GM21786 (cell line): Measurements from ENCODE around the gene PUM1.

Experiments used
- ATAC-seq: cut with Tn5 transposase; IDR thresholded peaks from one replicate; pipeline ENCODE4 v1.9.1; 2021; ENCODE audit not compliant: unreplicated experiment

Gene PUM1

DNA sequence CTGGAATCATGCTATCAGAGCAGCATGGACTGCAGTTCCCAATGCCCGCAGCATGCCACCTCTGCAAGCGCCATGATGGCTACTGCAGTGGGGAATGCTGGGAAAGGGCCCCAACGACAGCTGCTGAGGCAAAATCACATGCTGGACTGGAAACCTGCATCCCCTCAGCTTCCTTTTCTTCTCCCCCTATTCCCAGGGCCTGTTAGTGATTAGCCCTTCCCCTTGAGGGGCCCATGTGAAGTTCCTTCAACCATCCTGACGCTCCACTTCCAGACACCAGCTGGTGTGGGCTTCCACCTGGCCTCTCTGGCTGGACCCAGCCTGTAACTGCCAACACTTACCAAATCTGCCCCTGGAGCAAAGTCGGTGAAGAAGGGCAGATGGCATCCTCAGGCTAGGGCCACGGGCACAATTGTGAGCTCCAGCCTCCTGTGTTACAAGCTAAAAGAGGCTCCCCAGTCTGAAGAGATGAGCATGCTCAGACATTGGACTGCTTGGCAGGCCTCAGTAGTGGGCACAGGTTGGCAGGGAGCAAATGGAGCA is 134.8 kb downstream of the PUM1 start:
- ATAC-seq: no peak

DNA sequence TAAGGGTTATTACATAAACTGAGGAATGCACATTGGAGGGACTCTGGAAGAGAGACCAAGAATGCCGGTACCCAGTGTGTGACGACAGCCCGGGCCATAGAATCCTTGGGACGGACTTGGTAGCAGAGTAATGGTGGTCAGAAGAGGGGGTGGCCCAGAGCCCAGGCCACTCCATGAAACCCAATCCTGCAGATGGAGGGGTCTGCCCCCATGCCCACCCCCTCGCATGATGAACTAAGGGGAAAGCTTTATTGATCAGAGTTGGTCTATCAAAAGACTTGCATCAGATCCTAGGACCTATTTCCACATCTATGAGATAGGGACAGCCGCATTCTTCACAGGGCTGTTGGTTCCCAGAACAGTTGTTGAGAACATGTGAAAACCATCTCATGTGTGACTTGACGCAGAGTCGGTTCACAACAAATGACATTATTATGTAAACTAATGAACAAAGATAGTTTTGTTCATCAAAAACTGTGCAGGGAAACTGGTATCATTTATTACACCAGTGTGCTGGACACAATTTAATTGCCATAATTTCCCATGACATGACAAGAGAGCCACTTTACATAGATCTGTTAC is 135.5 kb downstream of the PUM1 start:
- no peak for ATAC-seq

GRCh38 chr1:30929135-30929889 is 136.2 kb downstream of the PUM1 start:
- no peak for ATAC-seq

DNA sequence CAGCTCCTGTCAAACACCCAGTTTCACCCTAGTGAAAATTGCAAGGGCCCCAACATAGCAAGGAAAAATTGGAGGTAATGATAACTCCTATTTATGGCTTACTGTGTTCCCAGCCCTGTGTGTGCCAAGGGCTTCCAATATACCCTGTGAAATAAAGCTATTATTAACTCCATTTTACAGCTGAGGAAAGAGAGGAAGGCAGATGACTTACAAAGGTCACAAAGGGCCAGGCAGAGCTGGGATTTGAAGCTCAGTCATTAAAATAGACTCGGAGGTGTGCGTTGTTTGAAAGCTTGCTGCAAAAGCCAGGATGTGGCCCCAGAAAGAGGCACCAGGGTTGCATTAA is 136.8 kb downstream of the PUM1 start:
- ATAC-seq: no peak

GRCh38 chr1:30928171-30928570 is 137.3 kb downstream of the PUM1 start:
- no peak for ATAC-seq

DNA sequence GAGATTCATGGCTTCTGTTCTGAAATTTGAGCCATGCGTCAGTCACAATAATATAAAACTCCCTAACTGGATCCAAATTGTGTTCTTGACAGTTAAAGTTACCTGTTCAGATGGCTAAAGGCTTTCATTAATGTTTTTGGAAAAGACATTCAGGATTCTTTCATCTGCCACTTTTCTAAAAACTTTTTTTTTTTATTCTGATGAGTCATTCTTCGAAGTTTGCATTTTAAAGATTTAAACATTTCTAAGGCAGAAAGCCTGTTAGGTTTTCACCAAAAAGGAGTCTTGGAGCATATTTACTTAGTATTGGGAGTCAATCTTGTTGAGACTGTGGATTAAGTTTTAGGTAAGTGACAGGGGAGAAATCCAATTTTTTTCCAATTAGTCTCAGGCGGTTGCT is 138.1 kb downstream of the PUM1 start:
- ATAC-seq: no peak

DNA sequence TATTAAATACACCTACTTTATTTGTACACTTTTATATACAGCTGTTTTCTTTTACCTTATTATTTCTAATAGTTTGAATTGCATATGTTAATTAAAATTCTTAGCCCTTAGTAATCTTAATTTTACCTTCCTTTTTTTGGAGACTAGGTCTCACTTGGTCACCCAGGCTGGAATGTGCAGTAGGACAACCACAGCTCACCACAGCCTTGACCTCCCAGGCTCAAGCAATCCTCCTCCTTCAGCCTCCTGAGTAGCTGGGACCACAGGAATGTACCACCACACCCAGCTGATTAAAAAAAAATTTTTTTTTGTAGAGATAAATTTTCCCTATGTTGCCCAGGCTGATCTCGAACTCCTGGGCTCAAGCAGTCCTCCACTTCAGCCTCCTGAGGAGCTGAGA is 141.9 kb downstream of the PUM1 start:
- ATAC-seq: no peak

- no peak for ATAC-seq
Measured at GRCh38 chr1:30920827-30921226, 144.7 kb downstream of the PUM1 start.

DNA sequence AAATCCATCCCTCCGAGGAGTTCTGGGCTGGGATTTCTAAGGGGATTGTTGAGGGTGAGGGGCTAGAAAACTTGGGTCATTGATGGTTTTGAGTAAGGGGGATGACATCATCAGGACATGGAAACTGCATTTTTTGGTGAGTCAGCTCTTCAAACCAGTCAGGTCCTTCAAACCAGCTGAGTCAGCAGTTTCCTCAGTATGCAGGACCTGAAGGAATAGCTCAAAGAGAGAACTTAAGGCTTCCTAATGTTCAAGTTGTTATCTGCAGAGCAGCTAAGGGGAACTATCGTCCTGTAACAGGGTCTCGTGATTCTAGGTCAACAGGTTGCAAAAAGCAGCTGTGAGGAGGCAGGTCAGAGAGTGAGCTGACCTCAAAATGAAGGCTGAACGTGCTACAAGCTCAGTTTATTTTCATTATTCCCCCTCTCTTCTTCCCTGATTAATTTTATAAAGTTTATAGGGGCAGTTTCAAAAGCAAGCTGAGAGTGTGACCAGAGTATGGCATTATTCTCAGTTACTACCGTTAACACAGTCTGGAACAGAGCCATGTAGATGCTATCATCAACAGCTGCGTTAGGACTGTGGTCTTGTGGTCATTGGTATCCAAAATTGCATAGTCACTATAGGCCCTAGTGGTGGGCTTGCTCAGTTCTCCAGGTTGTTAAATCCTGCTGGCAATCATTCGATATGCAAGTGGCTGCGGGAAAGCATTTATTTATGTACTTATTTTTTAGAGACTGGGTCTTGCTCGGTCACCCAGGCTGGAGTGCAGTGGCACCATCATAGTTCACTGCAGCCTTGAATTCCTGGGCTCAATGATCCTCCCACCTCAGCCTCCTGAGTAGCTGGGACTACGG is 146.3 kb downstream of the PUM1 start:
- no peak for ATAC-seq

DNA sequence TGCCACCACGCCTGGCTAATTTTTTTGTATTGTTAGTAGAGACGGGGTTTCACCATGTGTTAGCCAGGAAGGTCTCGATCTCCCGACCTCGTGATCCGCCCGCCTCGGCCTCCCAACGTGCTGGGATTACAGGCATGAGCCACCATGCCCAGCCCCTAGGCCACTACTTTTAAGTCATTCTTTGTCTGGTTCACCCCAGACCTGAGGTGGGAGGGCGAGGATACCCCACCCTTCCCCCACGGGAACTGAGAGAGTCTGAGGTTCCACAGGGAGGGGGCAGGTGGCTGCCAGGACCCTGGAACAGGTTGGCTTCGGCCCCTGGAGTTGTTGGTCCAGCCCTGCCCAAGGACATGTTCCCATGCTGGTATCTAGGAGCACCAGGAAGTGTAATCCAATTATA is 149.2 kb downstream of the PUM1 start:
- ATAC-seq: no peak

- no peak for ATAC-seq
Measured at GRCh38 chr1:30915491-30916230, 149.9 kb downstream of the PUM1 start.

GRCh38 chr1:30914931-30915330 is 150.6 kb downstream of the PUM1 start:
- ATAC-seq: no peak

DNA sequence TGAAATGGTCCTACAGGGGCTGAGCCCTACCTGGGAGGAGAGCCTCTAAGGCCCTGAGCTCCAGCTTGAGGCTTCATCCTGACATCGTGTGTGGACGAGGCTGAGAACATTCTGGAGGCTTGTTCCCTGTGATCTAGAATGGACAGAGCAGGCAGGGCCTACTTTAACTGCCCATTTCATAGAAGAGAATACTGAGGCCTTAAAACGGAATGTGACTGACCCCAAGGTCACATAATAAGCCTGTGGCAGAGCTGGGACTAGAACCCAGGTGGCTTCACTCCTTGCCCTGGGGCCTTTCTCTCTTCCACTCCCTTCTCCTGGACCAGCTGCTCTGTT is 151.0 kb downstream of the PUM1 start:
- no peak for ATAC-seq

GRCh38 chr1:30912913-30913652 is 152.4 kb downstream of the PUM1 start:
- ATAC-seq: no peak

- ATAC-seq: no peak
Measured at GRCh38 chr1:30912224-30912623, 153.3 kb downstream of the PUM1 start.

DNA sequence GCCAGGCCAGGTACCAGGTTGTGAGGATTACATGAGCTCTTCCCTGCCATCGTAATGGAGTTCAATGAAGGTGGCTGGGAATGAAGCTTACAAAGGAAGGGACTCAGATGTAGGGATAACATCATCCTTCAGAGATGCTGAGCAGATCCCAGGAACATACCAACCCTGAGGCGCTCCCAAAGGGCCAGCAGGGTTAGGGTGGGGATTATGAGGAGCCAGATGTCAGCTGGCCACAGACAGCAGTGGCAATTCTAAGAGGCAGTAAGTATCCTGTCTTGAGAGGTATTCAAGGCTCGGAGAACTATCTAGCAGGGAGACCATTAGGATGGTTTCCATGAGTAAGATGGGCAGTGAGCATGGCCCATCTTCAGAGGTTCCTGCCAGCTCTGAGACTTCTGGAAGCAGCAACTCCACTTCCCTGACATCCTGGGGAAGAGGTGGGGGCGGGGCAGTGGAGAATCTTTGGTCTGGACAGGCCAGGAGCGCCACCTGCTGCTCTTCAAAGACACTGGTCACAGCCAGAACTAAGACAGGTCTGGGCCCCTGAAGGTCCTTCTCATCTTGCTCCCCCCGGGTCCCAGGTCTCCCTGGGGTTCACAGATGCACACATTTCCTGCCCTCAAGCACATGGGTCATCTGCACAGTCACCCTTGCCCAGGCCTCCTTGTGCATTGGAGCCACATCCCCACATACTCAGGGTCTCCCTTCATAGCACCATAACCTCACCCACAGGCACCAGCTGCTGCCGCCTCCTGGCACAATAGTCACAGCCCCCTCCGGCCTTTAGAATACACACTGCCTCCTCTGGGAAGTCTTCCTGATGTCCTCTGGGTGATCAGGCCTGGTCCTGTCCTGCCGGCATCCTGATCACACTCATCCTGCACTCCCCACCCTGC is 154.2 kb downstream of the PUM1 start:
- no peak for ATAC-seq

DNA sequence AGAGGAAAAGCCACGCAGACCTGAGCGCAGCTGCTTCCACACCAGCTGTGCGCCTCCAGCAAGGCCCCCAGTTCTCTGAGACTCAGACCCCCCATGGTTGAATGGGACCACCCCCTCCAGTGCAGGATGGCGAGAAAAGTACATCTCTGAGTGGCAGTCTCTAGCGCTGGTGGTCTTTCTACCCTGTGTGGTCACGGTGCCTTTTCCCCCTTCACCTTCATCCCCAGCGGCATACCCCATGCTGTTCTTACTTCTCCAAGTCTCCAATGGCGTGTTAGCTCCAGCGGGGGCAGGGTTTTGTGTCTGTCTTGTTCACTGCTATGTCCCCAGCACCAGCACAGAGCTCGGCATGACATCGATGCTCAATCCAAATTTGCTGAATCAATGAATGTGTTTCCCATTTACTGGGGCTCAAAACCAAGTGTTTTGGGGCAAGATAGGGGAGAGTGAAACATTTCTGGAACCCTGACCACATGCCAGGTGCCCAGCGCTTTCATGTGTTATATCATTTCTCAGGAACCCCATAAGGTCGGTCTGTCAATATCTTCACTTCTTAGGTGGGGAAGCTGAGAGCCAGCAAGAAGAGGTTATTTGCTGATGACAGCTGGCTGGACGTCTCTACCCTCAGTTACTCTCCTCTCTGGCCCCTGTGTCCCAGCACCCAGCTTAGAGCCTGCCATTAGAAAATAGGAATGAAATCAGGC is 156.0 kb downstream of the PUM1 start:
- no peak for ATAC-seq

- ATAC-seq: no peak
Measured at GRCh38 chr1:30908696-30909364, 156.7 kb downstream of the PUM1 start, which contains the start of gene SDC3. Gene SDC3 (minus strand): TSS chr1:30908758. CDS start chr1:30908586, 172 bp downstream.
